ENCODE measurements around the gene FRYL.

DNA sequence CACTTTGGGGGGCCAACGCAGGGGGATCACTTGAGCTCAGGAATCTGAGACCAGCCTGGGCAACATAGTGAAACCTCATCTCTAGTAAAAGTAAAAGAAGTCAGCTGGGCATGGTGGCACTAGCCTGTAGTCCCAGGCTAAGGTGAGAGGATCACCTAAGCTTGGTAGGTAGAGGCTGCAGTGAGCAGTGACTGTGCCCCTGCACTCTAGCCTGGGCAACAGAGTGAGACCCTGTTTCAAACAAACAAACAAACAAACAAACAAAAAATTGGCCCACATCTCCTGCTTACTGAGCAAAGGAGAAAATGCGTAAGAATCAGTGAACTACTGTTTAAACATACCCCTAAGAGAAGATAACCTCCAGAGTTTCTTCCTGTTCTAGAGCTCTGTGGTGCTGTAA, 85.3 kb downstream of the FRYL start:
- no peak for TF ChIP-seq ZNF274 (IDR thresholded peaks at IDR 0.05; ENCODE audit: low read depth, low read length)
- TF ChIP-seq, protein P1, sequence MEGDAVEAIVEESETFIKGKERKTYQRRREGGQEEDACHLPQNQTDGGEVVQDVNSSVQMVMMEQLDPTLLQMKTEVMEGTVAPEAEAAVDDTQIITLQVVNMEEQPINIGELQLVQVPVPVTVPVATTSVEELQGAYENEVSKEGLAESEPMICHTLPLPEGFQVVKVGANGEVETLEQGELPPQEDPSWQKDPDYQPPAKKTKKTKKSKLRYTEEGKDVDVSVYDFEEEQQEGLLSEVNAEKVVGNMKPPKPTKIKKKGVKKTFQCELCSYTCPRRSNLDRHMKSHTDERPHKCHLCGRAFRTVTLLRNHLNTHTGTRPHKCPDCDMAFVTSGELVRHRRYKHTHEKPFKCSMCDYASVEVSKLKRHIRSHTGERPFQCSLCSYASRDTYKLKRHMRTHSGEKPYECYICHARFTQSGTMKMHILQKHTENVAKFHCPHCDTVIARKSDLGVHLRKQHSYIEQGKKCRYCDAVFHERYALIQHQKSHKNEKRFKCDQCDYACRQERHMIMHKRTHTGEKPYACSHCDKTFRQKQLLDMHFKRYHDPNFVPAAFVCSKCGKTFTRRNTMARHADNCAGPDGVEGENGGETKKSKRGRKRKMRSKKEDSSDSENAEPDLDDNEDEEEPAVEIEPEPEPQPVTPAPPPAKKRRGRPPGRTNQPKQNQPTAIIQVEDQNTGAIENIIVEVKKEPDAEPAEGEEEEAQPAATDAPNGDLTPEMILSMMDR (IDR thresholded peaks at IDR 0.05 in 2 of 3, conservative IDR thresholded peaks at IDR 0.05 in 1 of 3; ENCODE audit: borderline replicate concordance in 1 of 3, insufficient read depth in 1 of 3, low read depth in 2 of 3, low read length in 2 of 3) = no peak
- TF ChIP-seq, protein P2, sequence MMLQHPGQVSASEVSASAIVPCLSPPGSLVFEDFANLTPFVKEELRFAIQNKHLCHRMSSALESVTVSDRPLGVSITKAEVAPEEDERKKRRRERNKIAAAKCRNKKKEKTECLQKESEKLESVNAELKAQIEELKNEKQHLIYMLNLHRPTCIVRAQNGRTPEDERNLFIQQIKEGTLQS (IDR thresholded peaks at IDR 0.05) = no peak
- TF ChIP-seq FOSL1 (IDR thresholded peaks at IDR 0.05; ENCODE audit: low read depth) = no peak
- TF ChIP-seq, protein P3, sequence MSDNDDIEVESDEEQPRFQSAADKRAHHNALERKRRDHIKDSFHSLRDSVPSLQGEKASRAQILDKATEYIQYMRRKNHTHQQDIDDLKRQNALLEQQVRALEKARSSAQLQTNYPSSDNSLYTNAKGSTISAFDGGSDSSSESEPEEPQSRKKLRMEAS (IDR thresholded peaks at IDR 0.05) = no peak
- no peak for TF ChIP-seq SIN3A (IDR thresholded peaks at IDR 0.05; ENCODE audit: low read depth)
- no peak for TF ChIP-seq EZH2phosphoT487 (IDR thresholded peaks at IDR 0.05; ENCODE audit: borderline replicate concordance)

Measured in HCT116 (cell line).